Ishikawa (cell line): ENCODE measurements around the gene SENP6.

Source experiments
- CEBPB ChIP-seq: IDR thresholded peaks from 2 replicates; pipeline ENCODE4 v1.6.1; 2012
- CREB1 ChIP-seq: IDR thresholded peaks from 2 replicates; pipeline ENCODE4 v1.6.1; 2012; ENCODE audit warnings: low read depth
- EGR1 ChIP-seq: IDR thresholded peaks from 2 replicates; pipeline ENCODE4 v1.6.1; 2012
- EP300 ChIP-seq: IDR thresholded peaks from 2 replicates; pipeline ENCODE4 v1.6.1; 2012; ENCODE audit warnings: borderline replicate concordance
- FOXM1 ChIP-seq: IDR thresholded peaks from 2 replicates; pipeline ENCODE4 v1.6.1; 2012; ENCODE audit warnings: low read depth, borderline replicate concordance
- NFIC ChIP-seq: IDR thresholded peaks from 2 replicates; pipeline ENCODE4 v1.6.1; 2012
- RAD21 ChIP-seq: IDR thresholded peaks from 2 replicates; pipeline ENCODE4 v1.6.1; 2012; ENCODE audit warnings: low read depth
- TAF1 ChIP-seq: IDR thresholded peaks from 2 replicates; pipeline ENCODE4 v1.6.1; 2012; ENCODE audit warnings: low read depth, mild to moderate bottlenecking
- TCF12 ChIP-seq: IDR thresholded peaks from 2 replicates; pipeline ENCODE4 v1.6.1; 2012; ENCODE audit warnings: low read depth
- TEAD4 ChIP-seq: IDR thresholded peaks from 2 replicates; pipeline ENCODE4 v1.6.1; 2012
- YY1 ChIP-seq: IDR thresholded peaks from 2 replicates; pipeline ENCODE4 v1.6.1; 2012; ENCODE audit warnings: low read depth
- ZBTB7A ChIP-seq: IDR thresholded peaks from 2 replicates; pipeline ENCODE4 v1.6.1; 2012; ENCODE audit warnings: low read depth
- TF ChIP-seq, protein P1 (sequence below): IDR thresholded peaks from 2 replicates; pipeline ENCODE4 v1.6.1; 2012
- TF ChIP-seq, protein P2 (sequence below): IDR thresholded peaks from 2 replicates; pipeline ENCODE4 v1.6.1; 2012
- TF ChIP-seq, protein P3 (sequence below): IDR thresholded peaks from 2 replicates; pipeline ENCODE4 v1.6.1; 2012; ENCODE audit warnings: low read depth, mild to moderate bottlenecking

The SENP6 gene

DNA sequence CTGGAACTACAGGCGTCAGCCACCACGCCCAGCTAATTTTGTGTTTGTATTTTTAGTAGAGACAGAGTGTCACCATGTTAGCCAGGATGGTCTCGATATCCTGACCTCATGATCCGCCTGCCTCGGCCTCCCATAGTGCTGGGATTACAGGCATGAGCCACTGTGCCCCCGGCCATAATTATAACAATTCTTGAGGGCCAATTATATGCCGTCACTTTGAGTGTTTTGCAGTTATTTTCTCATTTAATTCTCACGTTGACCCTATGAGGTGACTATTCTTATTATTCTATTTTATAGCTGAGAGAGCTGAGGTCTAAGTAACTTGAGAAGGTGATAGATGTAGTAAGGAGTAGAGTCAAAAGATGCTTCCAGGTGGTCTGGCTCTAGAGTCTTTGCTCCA lies 160.4 kb downstream of the SENP6 start:
- TF ChIP-seq TEAD4 (no peak), TAF1 (no peak), FOXM1 (no peak), TCF12 (no peak), ZBTB7A (no peak), YY1 (no peak), EP300 (no peak), RAD21 (no peak), CREB1 (no peak), NFIC (no peak)
- TF ChIP-seq, protein P1, sequence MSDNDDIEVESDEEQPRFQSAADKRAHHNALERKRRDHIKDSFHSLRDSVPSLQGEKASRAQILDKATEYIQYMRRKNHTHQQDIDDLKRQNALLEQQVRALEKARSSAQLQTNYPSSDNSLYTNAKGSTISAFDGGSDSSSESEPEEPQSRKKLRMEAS = no peak
- TF ChIP-seq, protein P2, sequence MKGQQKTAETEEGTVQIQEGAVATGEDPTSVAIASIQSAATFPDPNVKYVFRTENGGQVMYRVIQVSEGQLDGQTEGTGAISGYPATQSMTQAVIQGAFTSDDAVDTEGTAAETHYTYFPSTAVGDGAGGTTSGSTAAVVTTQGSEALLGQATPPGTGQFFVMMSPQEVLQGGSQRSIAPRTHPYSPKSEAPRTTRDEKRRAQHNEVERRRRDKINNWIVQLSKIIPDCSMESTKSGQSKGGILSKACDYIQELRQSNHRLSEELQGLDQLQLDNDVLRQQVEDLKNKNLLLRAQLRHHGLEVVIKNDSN = no peak

DNA sequence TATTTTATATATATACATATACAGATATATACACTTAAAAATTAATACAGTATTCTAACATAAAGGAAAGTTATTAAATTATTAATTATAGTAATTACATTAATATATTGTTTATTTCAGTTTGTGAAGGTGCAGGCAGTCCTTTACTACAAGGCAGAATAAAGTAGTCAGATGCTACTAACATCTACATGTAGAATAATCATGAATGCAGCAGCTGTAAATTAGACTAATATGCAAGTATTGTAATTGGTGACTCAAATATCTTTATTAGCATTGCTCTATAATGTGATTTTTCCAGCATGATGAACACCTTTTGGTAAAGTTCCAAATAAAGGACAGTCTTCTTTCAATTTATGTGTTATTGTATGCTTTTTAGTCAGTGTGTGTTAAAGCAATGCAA lies 164.7 kb downstream of the SENP6 start:
- TF ChIP-seq YY1 (no peak), TAF1 (no peak), CEBPB (no peak), EP300 (no peak), NFIC (no peak), RAD21 (no peak), CREB1 (no peak), TEAD4 (no peak), FOXM1 (no peak), TCF12 (no peak), ZBTB7A (no peak), EGR1 (no peak)
- TF ChIP-seq, protein P2 = no peak
- TF ChIP-seq, protein P3, sequence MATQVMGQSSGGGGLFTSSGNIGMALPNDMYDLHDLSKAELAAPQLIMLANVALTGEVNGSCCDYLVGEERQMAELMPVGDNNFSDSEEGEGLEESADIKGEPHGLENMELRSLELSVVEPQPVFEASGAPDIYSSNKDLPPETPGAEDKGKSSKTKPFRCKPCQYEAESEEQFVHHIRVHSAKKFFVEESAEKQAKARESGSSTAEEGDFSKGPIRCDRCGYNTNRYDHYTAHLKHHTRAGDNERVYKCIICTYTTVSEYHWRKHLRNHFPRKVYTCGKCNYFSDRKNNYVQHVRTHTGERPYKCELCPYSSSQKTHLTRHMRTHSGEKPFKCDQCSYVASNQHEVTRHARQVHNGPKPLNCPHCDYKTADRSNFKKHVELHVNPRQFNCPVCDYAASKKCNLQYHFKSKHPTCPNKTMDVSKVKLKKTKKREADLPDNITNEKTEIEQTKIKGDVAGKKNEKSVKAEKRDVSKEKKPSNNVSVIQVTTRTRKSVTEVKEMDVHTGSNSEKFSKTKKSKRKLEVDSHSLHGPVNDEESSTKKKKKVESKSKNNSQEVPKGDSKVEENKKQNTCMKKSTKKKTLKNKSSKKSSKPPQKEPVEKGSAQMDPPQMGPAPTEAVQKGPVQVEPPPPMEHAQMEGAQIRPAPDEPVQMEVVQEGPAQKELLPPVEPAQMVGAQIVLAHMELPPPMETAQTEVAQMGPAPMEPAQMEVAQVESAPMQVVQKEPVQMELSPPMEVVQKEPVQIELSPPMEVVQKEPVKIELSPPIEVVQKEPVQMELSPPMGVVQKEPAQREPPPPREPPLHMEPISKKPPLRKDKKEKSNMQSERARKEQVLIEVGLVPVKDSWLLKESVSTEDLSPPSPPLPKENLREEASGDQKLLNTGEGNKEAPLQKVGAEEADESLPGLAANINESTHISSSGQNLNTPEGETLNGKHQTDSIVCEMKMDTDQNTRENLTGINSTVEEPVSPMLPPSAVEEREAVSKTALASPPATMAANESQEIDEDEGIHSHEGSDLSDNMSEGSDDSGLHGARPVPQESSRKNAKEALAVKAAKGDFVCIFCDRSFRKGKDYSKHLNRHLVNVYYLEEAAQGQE = no peak
- TF ChIP-seq, protein P1 = no peak
